HUES6 (cell line): Measurements from ENCODE around the gene JRKL.

ENCODE experiments used
- H3K27ac ChIP-seq: 2 replicates; pipeline ENCODE4 v1.7.0; 2013; ENCODE audit warnings: low read depth, mild to moderate bottlenecking, low read length, inconsistent platforms
- H3K27me3 ChIP-seq: 2 replicates; pipeline ENCODE4 v1.6.1; 2013; ENCODE audit warnings: low read length; ENCODE audit not compliant: control insufficient read depth, insufficient read depth
- H3K36me3 ChIP-seq: 2 replicates; pipeline ENCODE4 v1.6.1; 2013; ENCODE audit warnings: low read length; ENCODE audit not compliant: control insufficient read depth, insufficient read depth
- H3K4me1 ChIP-seq: 2 replicates; pipeline ENCODE4 v1.6.1; 2013; ENCODE audit warnings: low read length; ENCODE audit not compliant: control insufficient read depth, insufficient read depth
- H3K4me3 ChIP-seq: 2 replicates; pipeline ENCODE4 v1.5.1; 2013; ENCODE audit warnings: low read depth, low read length
- H3K9ac ChIP-seq: one replicate; pipeline ENCODE4 v1.6.1; 2013; ENCODE audit warnings: mild to moderate bottlenecking, low read length
- H3K9me3 ChIP-seq: 2 replicates; pipeline ENCODE4 v1.6.1; 2013; ENCODE audit warnings: low read depth, low read length; ENCODE audit not compliant: control insufficient read depth, insufficient read depth

The JRKL gene

GRCh38 chr11:96366024-96366423 lies 23.8 kb upstream of the JRKL start:
- Histone ChIP-seq H3K27me3 (no peaks in the 10 kb centered on the region), H3K27ac (no peak overlapping the region), H3K4me3 (no peak overlapping the region), H3K36me3 (peaks cover 38% of the 10 kb centered on the region), H3K9me3 (no peaks in the 10 kb centered on the region), H3K9ac (no peak overlapping the region), H3K4me1 (no peaks in the 10 kb centered on the region)

- Histone ChIP-seq H3K9me3 (no peaks in the 10 kb centered on the region), H3K4me1 (no peaks in the 10 kb centered on the region), H3K36me3 (peaks cover 38% of the 10 kb centered on the region), H3K4me3 (no peak overlapping the region), H3K27ac (no peak overlapping the region), H3K27me3 (no peaks in the 10 kb centered on the region), H3K9ac (no peak overlapping the region)
These were observed 22.5 kb upstream of the JRKL start for GRCh38 chr11:96367342-96367741.

- Histone ChIP-seq H3K27me3 (no peaks in the 10 kb centered on the region), H3K9me3 (no peaks in the 10 kb centered on the region), H3K27ac (no peak overlapping the region), H3K4me1 (no peaks in the 10 kb centered on the region), H3K9ac (no peak overlapping the region), H3K4me3 (no peak overlapping the region), H3K36me3 (peaks cover 21% of the 10 kb centered on the region)
These were observed 16.0 kb upstream of the JRKL start for GRCh38 chr11:96373826-96374225.

- peaks cover 21% of the 10 kb centered on the region for H3K36me3 ChIP-seq
- no peak overlapping the region for H3K9ac ChIP-seq
- H3K9me3 ChIP-seq: no peaks in the 10 kb centered on the region
These were observed 13.0 kb upstream of the JRKL start for GRCh38 chr11:96376796-96377195.

GRCh38 chr11:96384156-96384555 lies 5.7 kb upstream of the JRKL start:
- Histone ChIP-seq H3K27me3 (no peaks in the 10 kb centered on the region), H3K27ac (no peak overlapping the region), H3K4me1 (no peaks in the 10 kb centered on the region), H3K9me3 (no peaks in the 10 kb centered on the region), H3K36me3 (peaks cover 34% of the 10 kb centered on the region), H3K4me3 (no peak overlapping the region), H3K9ac (no peak overlapping the region)

More at GRCh38 chr11:96376796-96377195, 13.0 kb upstream of the JRKL start:
- H3K27ac ChIP-seq: no peak overlapping the region
- H3K4me1 ChIP-seq: no peaks in the 10 kb centered on the region
- H3K27me3 ChIP-seq: no peaks in the 10 kb centered on the region
- H3K4me3 ChIP-seq: no peak overlapping the region

GRCh38 chr11:96385187-96385586 lies 4.6 kb upstream of the JRKL start:
- H3K36me3 ChIP-seq: peaks cover 31% of the 10 kb centered on the region
- H3K4me1 ChIP-seq: no peaks in the 10 kb centered on the region
- H3K9me3 ChIP-seq: no peaks in the 10 kb centered on the region
- H3K27me3 ChIP-seq: no peaks in the 10 kb centered on the region
- no peak overlapping the region for H3K4me3 ChIP-seq
- no peak overlapping the region for H3K27ac ChIP-seq
- no peak overlapping the region for H3K9ac ChIP-seq

- H3K4me1 ChIP-seq: no peaks in the 10 kb centered on the region
- peak overlapping the region; percentile 50 for H3K27ac ChIP-seq
- H3K9me3 ChIP-seq: no peaks in the 10 kb centered on the region; the same call in 1 of the 2 replicates
- H3K9ac ChIP-seq: peak overlapping the region; percentile 87
- H3K27me3 ChIP-seq: no peaks in the 10 kb centered on the region
- H3K4me3 ChIP-seq: peak overlapping the region; percentile 89
- H3K36me3 ChIP-seq: peaks cover 4% of the 10 kb centered on the region; the same call in 1 of the 2 replicates
These were observed 708 bp upstream of the JRKL start for GRCh38 chr11:96388891-96389719.

GRCh38 chr11:96390488-96390792 lies 627 bp downstream of the JRKL start:
- Histone ChIP-seq H3K4me3 (peak overlapping the region; percentile 89), H3K36me3 (no peaks in the 10 kb centered on the region; the same call in 1 of the 2 replicates), H3K9me3 (no peaks in the 10 kb centered on the region; the same call in 1 of the 2 replicates), H3K27ac (no peak overlapping the region), H3K4me1 (no peaks in the 10 kb centered on the region), H3K27me3 (no peaks in the 10 kb centered on the region), H3K9ac (peak overlapping the region; percentile 84)

GRCh38 chr11:96391698-96392307 lies 2.0 kb downstream of the JRKL start:
- no peaks in the 10 kb centered on the region for H3K27me3 ChIP-seq
- H3K27ac ChIP-seq: no peak overlapping the region
- H3K4me3 ChIP-seq: no peak overlapping the region
- H3K36me3 ChIP-seq: no peaks in the 10 kb centered on the region
- H3K9me3 ChIP-seq: no peaks in the 10 kb centered on the region; the same call in 1 of the 2 replicates
- H3K4me1 ChIP-seq: no peaks in the 10 kb centered on the region
- H3K9ac ChIP-seq: no peak overlapping the region

- no peaks in the 10 kb centered on the region for H3K4me1 ChIP-seq
- no peak overlapping the region for H3K27ac ChIP-seq
- no peaks in the 10 kb centered on the region; the same call in 1 of the 2 replicates for H3K9me3 ChIP-seq
- no peak overlapping the region for H3K4me3 ChIP-seq
- no peaks in the 10 kb centered on the region for H3K27me3 ChIP-seq
- no peaks in the 10 kb centered on the region for H3K36me3 ChIP-seq
- no peak overlapping the region for H3K9ac ChIP-seq
These were observed 4.0 kb downstream of the JRKL start for GRCh38 chr11:96393753-96394348.

- Histone ChIP-seq H3K36me3 (no peaks in the 10 kb centered on the region), H3K27me3 (no peaks in the 10 kb centered on the region), H3K4me3 (no peak overlapping the region), H3K27ac (no peak overlapping the region), H3K9ac (no peak overlapping the region), H3K4me1 (no peaks in the 10 kb centered on the region), H3K9me3 (no peaks in the 10 kb centered on the region; the same call in 1 of the 2 replicates)
These were observed 5.0 kb downstream of the JRKL start for GRCh38 chr11:96394773-96395172.
